Omental fat pad (tissue), 4 donors: Measurements from ENCODE around the gene F2RL2. TPM values are rescaled to one million over a fixed set of nuclear protein-coding genes. Genes with fewer than 3 reads are reported as not detected.
"Not testable (repeated sequence)": the region's sequence is repeated elsewhere in the genome, so short reads cannot be mapped to it uniquely, and the experiment has no call there.

Experiments
- ATAC-seq: fragments of 150-250 bp; one replicate; pipeline ENCODE4 v1.9.1; 2016; ENCODE audit warnings: mild to moderate bottlenecking, moderate library complexity; ENCODE audit not compliant: low FRiP score
- DNase-seq: peaks from one replicate; pipeline ENCODE4 v3.0.0-alpha.2; 2019; ENCODE audit warnings: low spot score
- CTCF ChIP-seq, 3 donors: fragments of 450-650 bp; IDR thresholded peaks; one replicate each; pipeline ENCODE4 v1.5.1; 2016 to 2017; ENCODE audit warnings: antibody characterized with exemption in 3 of 3, mild to moderate bottlenecking in 3 of 3, moderate library complexity in 2 of 3
- total RNA-seq, 4 donors: library from RNA; depleted of rRNA; stranded (reverse); fragments of >200 nt; gene quantifications; one replicate each; pipeline ENCODE4 v1.1.0, GENCODE V29; 2016

The F2RL2 gene
- total RNA-seq, 4 donors from 2014 or later, result 0.28 to 0.63 TPM; not detected in 2

GRCh38 chr5:76612942-76613341, 10.3 kb downstream of the F2RL2 start:
- TF ChIP-seq CTCF (IDR thresholded peaks at IDR 0.05), result no peak
- ATAC-seq, result no peak
- no peak for DNase-seq

GRCh38 chr5:76610196-76610595, 13.0 kb downstream of the F2RL2 start:
- TF ChIP-seq CTCF (IDR thresholded peaks at IDR 0.05), result no peak
- no peak for DNase-seq
- no peak for ATAC-seq

DNA sequence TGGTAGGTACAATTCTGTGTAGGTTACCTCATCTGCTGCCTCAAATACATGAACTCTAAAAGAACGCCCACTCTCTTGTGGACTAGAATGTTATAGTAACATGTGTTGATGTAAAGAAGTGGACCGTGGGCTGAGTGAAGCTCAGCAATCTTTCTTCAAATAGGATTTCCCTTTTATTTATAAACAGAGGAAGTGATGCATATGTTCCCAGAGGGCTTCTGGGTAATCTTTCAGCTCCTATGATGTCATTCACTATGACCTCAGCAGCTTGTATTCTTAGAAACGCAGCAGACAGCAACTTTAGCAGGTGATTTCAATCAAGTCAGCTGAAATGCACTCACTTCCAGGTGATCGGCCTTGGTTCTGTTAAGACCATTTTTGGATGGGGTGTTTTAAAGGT, 14.4 kb downstream of the F2RL2 start:
- no peak for ATAC-seq
- TF ChIP-seq CTCF (IDR thresholded peaks at IDR 0.05), result no peak
- DNase-seq, result no peak

DNA sequence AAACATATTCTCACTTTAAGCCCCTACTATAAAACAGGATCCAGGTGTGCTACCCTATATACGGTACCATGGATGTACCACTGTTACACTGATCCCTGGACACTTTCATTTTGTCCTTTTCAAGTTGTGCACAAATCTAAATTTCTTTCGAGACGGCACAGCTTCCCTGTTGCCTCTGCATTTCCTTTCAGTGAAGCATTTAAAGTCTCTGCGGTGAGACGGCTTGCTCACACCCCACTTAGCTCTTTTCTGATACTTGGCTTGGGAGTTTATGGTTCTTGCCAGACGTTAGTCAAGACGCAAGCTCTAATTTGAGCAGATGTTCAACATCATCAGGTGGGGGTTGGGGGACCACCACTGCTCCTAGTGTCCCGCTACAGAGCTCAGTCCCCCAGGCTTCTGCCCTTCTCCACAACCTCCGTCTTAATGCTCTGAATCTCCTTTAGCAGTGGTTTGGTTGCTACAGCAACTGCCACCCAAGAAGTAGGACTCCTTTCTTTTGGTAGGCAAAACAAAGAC, 15.8 kb downstream of the F2RL2 start:
- no peak for ATAC-seq
- DNase-seq, result no peak

DNA sequence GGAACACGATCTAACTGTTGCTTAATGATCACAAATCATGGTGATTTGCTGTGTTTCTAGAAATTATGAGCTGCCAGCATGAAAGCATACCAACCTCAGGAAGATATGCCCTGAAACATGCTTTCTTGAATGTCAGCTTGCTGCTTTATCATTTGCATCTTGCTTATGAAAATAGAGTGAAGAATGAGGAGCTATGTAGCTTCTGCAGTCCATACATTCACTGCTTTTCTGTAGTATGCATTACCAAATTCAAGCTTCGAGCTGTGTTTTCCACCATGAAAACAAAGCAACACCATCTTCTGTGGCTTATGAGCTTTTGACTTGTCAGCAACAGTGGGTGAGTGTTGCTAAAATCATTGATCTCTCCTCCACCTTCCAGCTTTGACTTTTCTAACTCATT, 16.5 kb downstream of the F2RL2 start:
- TF ChIP-seq CTCF (IDR thresholded peaks at IDR 0.05), result no peak
- ATAC-seq (no peak), DNase-seq (no peak)

More for the DNA sequence above, 15.8 kb downstream of the F2RL2 start:
- TF ChIP-seq CTCF (IDR thresholded peaks at IDR 0.05), result no peak

DNA sequence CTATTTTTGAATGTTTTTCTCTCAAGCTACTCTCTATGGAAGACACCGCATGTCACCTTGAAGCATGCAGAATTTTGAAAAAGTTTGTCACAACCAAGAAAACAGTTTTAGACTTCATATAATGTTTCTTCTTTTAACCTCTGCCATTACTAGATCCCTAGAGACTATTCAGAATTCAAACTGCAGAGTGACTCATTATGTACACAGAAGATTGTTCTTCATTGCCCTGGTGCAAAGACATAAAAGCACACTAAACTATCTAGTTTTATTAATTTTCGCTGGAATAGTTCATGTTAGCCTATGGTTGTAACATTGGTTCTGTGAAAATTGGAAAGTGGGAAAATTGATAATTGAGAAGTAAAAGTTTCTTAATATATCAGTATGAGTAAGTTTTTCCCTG, 18.4 kb downstream of the F2RL2 start:
- DNase-seq (no peak), ATAC-seq (no peak)
- no peak for TF ChIP-seq CTCF (IDR thresholded peaks at IDR 0.05)

GRCh38 chr5:76603991-76604390, 19.2 kb downstream of the F2RL2 start:
- not testable (repeated sequence) for DNase-seq, ATAC-seq
